GM12892 (cell line): Measurements from ENCODE around the gene CWC22.

Source experiments
- POLR2A ChIP-seq: IDR thresholded peaks from 2 replicates; pipeline ENCODE4 v1.6.1; 2011; ENCODE audit warnings: low read depth, low read length, control low read depth
- TAF1 ChIP-seq: IDR thresholded peaks from 2 replicates; pipeline ENCODE4 v1.6.1; 2011; ENCODE audit warnings: low read depth, mild to moderate bottlenecking, control low read depth, low read length, borderline replicate concordance

GRCh38 chr2:180056367-180057118, 49.4 kb upstream of the CWC22 start:
- TF ChIP-seq POLR2A = no peak
- TF ChIP-seq TAF1 = no peak
